ENCODE measurements around the gene RBM34. TPM values are rescaled to one million over a fixed set of nuclear protein-coding genes. Genes with fewer than 3 reads are reported as not detected.
"Not testable (repeated sequence)": the region's sequence is repeated elsewhere in the genome, so short reads cannot be mapped to it uniquely, and the experiment has no call there.

The RBM34 gene
- total and polyA plus RNA-seq, 2 donors from 2014 or later, result 65.8 to 68.9 TPM

- DNase-seq (no peak), FAIRE-seq (no peak)
- no peaks in the 10 kb centered on the region for H3K27me3 ChIP-seq (ENCODE audit: control insufficient read depth, insufficient read depth, low read length)
- no peak overlapping the region for H3K9ac ChIP-seq (ENCODE audit: low read length in 3 of 3)
- intact Hi-C loops (cut with DNase I), result loop anchor here (10.0 kb wide), 1 partner anchor 483 kb away; no protein-coding TSS in a partner anchor
- TF ChIP-seq, protein P1, sequence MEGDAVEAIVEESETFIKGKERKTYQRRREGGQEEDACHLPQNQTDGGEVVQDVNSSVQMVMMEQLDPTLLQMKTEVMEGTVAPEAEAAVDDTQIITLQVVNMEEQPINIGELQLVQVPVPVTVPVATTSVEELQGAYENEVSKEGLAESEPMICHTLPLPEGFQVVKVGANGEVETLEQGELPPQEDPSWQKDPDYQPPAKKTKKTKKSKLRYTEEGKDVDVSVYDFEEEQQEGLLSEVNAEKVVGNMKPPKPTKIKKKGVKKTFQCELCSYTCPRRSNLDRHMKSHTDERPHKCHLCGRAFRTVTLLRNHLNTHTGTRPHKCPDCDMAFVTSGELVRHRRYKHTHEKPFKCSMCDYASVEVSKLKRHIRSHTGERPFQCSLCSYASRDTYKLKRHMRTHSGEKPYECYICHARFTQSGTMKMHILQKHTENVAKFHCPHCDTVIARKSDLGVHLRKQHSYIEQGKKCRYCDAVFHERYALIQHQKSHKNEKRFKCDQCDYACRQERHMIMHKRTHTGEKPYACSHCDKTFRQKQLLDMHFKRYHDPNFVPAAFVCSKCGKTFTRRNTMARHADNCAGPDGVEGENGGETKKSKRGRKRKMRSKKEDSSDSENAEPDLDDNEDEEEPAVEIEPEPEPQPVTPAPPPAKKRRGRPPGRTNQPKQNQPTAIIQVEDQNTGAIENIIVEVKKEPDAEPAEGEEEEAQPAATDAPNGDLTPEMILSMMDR (IDR thresholded peaks at IDR 0.05; ENCODE audit: borderline replicate concordance, extremely low read depth, insufficient read depth), result no peak
- no peak overlapping the region for H3K27ac ChIP-seq (ENCODE audit: low read depth in 2 of 2, low read length in 2 of 2)
- peaks cover 6 to 19% (median 12%) of the 10 kb centered on the region in 3 donors for H3K4me1 ChIP-seq (ENCODE audit: control insufficient read depth in 2 of 3, insufficient read depth in 2 of 3, low read depth in 1 of 3, low read length in 3 of 3)
- H3K4me3 ChIP-seq (ENCODE audit: low read length in 3 of 3), result no peak overlapping the region
- no peaks in the 10 kb centered on the region for H3K9me3 ChIP-seq (ENCODE audit: control insufficient read depth in 2 of 3, insufficient read depth in 1 of 3, low read length in 3 of 3)
- H3K36me3 ChIP-seq (ENCODE audit: control insufficient read depth in 2 of 3, insufficient read depth in 3 of 3, low read length in 3 of 3), result no peaks in the 10 kb centered on the region
Observed at GRCh38 chr1:235087906-235088305, 73.1 kb downstream of the RBM34 start.

DNA sequence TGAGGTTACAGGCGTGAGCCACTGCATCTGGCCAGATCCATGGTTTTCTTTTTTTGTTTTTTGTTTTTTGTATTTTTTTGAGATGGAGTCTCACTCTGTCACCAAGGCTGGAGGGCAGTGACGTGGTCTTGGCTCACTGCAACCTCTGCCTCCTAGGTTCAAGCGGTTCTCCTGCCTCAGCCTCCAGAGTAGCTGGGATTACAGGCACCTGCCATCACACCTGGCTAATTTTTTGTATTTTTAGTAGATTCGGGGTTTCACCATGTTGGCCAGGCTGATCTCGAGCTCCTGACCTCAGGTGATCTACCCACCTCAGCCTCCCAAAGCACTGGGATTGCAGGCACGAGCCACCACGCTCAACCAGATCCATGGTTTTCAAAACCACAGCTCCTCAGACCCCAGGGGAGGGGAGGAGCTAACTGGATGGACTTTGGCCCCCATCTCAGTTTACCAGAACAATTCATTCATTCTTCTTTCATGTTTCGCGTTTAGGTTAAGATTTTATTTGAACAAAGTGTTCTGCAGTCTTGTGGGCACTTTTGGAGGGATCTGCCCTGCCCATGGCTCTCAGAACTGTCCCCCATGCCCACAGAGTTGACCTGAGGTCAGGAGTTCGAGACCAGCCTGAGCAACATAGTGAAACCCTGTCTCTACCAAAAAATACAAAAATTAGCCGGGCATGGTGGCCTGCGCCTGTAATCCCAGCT lies 75.5 kb downstream of the RBM34 start:
- not testable (repeated sequence) for H3K27ac ChIP-seq (ENCODE audit: low read depth in 2 of 2, low read length in 2 of 2); H3K9ac ChIP-seq (ENCODE audit: low read length in 3 of 3); H3K9me3 ChIP-seq (ENCODE audit: control insufficient read depth in 2 of 3, insufficient read depth in 1 of 3, low read length in 3 of 3); H3K4me3 ChIP-seq (ENCODE audit: low read length in 3 of 3); H3K27me3 ChIP-seq (ENCODE audit: control insufficient read depth, insufficient read depth, low read length); H3K36me3 ChIP-seq (ENCODE audit: control insufficient read depth in 2 of 3, insufficient read depth in 3 of 3, low read length in 3 of 3); FAIRE-seq
- peaks cover 7 to 17% (median 13%) of the 10 kb centered on the region in 3 donors for H3K4me1 ChIP-seq (ENCODE audit: control insufficient read depth in 2 of 3, insufficient read depth in 2 of 3, low read depth in 1 of 3, low read length in 3 of 3)
- intact Hi-C loops (cut with DNase I), result loop anchor here (10.0 kb wide), 1 partner anchor 481 kb away; no protein-coding TSS in a partner anchor
- peak in 1 of 5 donors; percentile 26 for DNase-seq

Small RNA genes lying within 50 kb of the gene (microRNA-seq; reads per million reads assigned to microRNA genes)
- gene MIR4753, result not detected

Other genes starting within 250 kb of the RBM34 start
- 102 TPM for gene TOMM20, start 32.4 kb downstream of the RBM34 start, total RNA-seq
- gene TOMM20, start 32.4 kb downstream of the RBM34 start, polyA plus RNA-seq (ENCODE audit: insufficient read depth, low read depth, low replicate concordance), result 96.4 TPM
- 50.3 TPM for gene ARID4B, start 166.9 kb upstream of the RBM34 start, total RNA-seq
- 6.6 TPM for gene ARID4B, start 166.9 kb upstream of the RBM34 start, polyA plus RNA-seq (ENCODE audit: insufficient read depth, low read depth, low replicate concordance)
- gene GGPS1, start 167.3 kb upstream of the RBM34 start, total RNA-seq, result 39.0 TPM
- 38.3 TPM for gene GGPS1, start 167.3 kb upstream of the RBM34 start, polyA plus RNA-seq (ENCODE audit: insufficient read depth, low read depth, low replicate concordance)
- gene TBCE, start 206.2 kb upstream of the RBM34 start, total RNA-seq, result 15.1 TPM
- gene TBCE, start 206.2 kb upstream of the RBM34 start, polyA plus RNA-seq (ENCODE audit: insufficient read depth, low read depth, low replicate concordance), result 22.6 TPM